Activated naive CD4-positive, alpha-beta T cell treated with anti-CD3 and anti-CD28 coated beads, Interleukin-2, amount 10 ng/mL, durations not matched to agents 7 days and 5 days (primary cell): Measurements from ENCODE around the gene PWWP2A.
A peak's percentile ranks its signal among the peaks of the same experiment; 100 is the strongest.

Experiments used
- CTCF ChIA-PET: fragments of 350-600 bp; sonication (Branson Sonifier 250); formaldehyde crosslinking; loops from one replicate; lab custom pipeline; 2021; ENCODE audit warnings: antibody characterized with exemption; lab: Charles Lee
- DNase-seq: peaks from one replicate; pipeline ENCODE4 v3.0.0-alpha.2; 2020
- H3K27ac Mint-ChIP-seq: one replicate; pipeline ENCODE4 v1.8.0; 2021; ENCODE audit warnings: mild to moderate bottlenecking, moderate library complexity, mixed read lengths
- H3K27me3 Mint-ChIP-seq: one replicate; pipeline ENCODE4 v1.8.0; 2021; ENCODE audit warnings: mild to moderate bottlenecking, mixed read lengths
- H3K36me3 Mint-ChIP-seq: one replicate; pipeline ENCODE4 v1.8.0; 2021; ENCODE audit warnings: mixed read lengths
- H3K4me1 Mint-ChIP-seq: one replicate; pipeline ENCODE4 v1.8.0; 2021; ENCODE audit warnings: mixed read lengths
- H3K4me3 Mint-ChIP-seq: one replicate; pipeline ENCODE4 v1.8.0; 2021; ENCODE audit warnings: mild to moderate bottlenecking, moderate library complexity, mixed read lengths
- H3K9me3 Mint-ChIP-seq: one replicate; pipeline ENCODE4 v1.8.0; 2021; ENCODE audit warnings: mixed read lengths

The PWWP2A gene

GRCh38 chr5:160105686-160106360, 13.4 kb downstream of the PWWP2A start:
- peaks cover 21% of the 10 kb centered on the region for H3K36me3 Mint-ChIP-seq
- no peaks in the 10 kb centered on the region for H3K27me3 Mint-ChIP-seq
- no peak for DNase-seq
- H3K9me3 Mint-ChIP-seq, result no peaks in the 10 kb centered on the region
- peaks cover 2% of the 10 kb centered on the region for H3K4me1 Mint-ChIP-seq
- H3K27ac Mint-ChIP-seq, result no peak overlapping the region
- no peak overlapping the region for H3K4me3 Mint-ChIP-seq
- CTCF ChIA-PET, result no interaction called here

GRCh38 chr5:160097991-160098390, 21.3 kb downstream of the PWWP2A start:
- CTCF ChIA-PET, result no interaction called here
- no peak for DNase-seq
- Mint-ChIP-seq H3K27ac (no peak overlapping the region), H3K4me3 (no peak overlapping the region), H3K4me1 (peaks cover 18% of the 10 kb centered on the region), H3K9me3 (no peaks in the 10 kb centered on the region), H3K27me3 (no peaks in the 10 kb centered on the region), H3K36me3 (peaks cover 29% of the 10 kb centered on the region)

GRCh38 chr5:160096178-160096577, 23.1 kb downstream of the PWWP2A start:
- Mint-ChIP-seq H3K9me3 (no peaks in the 10 kb centered on the region), H3K27me3 (no peaks in the 10 kb centered on the region), H3K36me3 (peaks cover 38% of the 10 kb centered on the region), H3K27ac (no peak overlapping the region), H3K4me3 (no peak overlapping the region), H3K4me1 (peaks cover 22% of the 10 kb centered on the region)
- CTCF ChIA-PET, result no interaction called here
- DNase-seq, result no peak

- Mint-ChIP-seq H3K4me3 (no peak overlapping the region), H3K36me3 (peaks cover 41% of the 10 kb centered on the region), H3K9me3 (no peaks in the 10 kb centered on the region), H3K27me3 (no peaks in the 10 kb centered on the region), H3K27ac (no peak overlapping the region), H3K4me1 (peaks cover 22% of the 10 kb centered on the region)
- CTCF ChIA-PET, result interaction anchor here (0.8 to 1.1 kb wide), 2 partner anchors 12 to 71 kb away, joined by 3 read pairs; no protein-coding TSS in a partner anchor
- no peak for DNase-seq
Measured at GRCh38 chr5:160092960-160093707, 26.1 kb downstream of the PWWP2A start.

GRCh38 chr5:160092514-160092913, 26.7 kb downstream of the PWWP2A start:
- H3K36me3 Mint-ChIP-seq, result peaks cover 41% of the 10 kb centered on the region
- H3K27ac Mint-ChIP-seq, result no peak overlapping the region
- no peaks in the 10 kb centered on the region for H3K9me3 Mint-ChIP-seq
- H3K27me3 Mint-ChIP-seq, result no peaks in the 10 kb centered on the region
- DNase-seq, result no peak
- H3K4me1 Mint-ChIP-seq, result peaks cover 22% of the 10 kb centered on the region
- no peak overlapping the region for H3K4me3 Mint-ChIP-seq
- CTCF ChIA-PET, result interaction anchor here (1.1 kb wide), 1 partner anchor 11 kb away, joined by 3 read pairs; no protein-coding TSS in a partner anchor

- H3K4me3 Mint-ChIP-seq, result no peak overlapping the region
- no peaks in the 10 kb centered on the region for H3K27me3 Mint-ChIP-seq
- H3K9me3 Mint-ChIP-seq, result no peaks in the 10 kb centered on the region
- no peak overlapping the region for H3K27ac Mint-ChIP-seq
- CTCF ChIA-PET, result interaction anchor here (1.9 kb wide), 1 partner anchor 10 kb away, joined by 7 read pairs; no protein-coding TSS in a partner anchor
- DNase-seq, result no peak
- peaks cover 20% of the 10 kb centered on the region for H3K4me1 Mint-ChIP-seq
- H3K36me3 Mint-ChIP-seq, result peaks cover 36% of the 10 kb centered on the region
Measured at GRCh38 chr5:160090059-160090458, 29.2 kb downstream of the PWWP2A start.

GRCh38 chr5:160089531-160089930, 29.7 kb downstream of the PWWP2A start:
- CTCF ChIA-PET, result interaction anchor here (1.9 kb wide), 1 partner anchor 9 kb away, joined by 7 read pairs; no protein-coding TSS in a partner anchor

GRCh38 chr5:160088805-160089204, 30.4 kb downstream of the PWWP2A start:
- peaks cover 12% of the 10 kb centered on the region for H3K4me1 Mint-ChIP-seq
- DNase-seq, result no peak
- H3K36me3 Mint-ChIP-seq, result peaks cover 28% of the 10 kb centered on the region
- no peak overlapping the region for H3K4me3 Mint-ChIP-seq
- no peaks in the 10 kb centered on the region for H3K9me3 Mint-ChIP-seq
- no peak overlapping the region for H3K27ac Mint-ChIP-seq
- no peaks in the 10 kb centered on the region for H3K27me3 Mint-ChIP-seq
- CTCF ChIA-PET, result interaction anchor here (1.9 kb wide), 1 partner anchor 8 kb away, joined by 7 read pairs; no protein-coding TSS in a partner anchor

More at GRCh38 chr5:160089531-160089930, 29.7 kb downstream of the PWWP2A start:
- Mint-ChIP-seq H3K9me3 (no peaks in the 10 kb centered on the region), H3K27me3 (no peaks in the 10 kb centered on the region), H3K4me3 (no peak overlapping the region), H3K27ac (no peak overlapping the region), H3K4me1 (peaks cover 20% of the 10 kb centered on the region), H3K36me3 (peaks cover 34% of the 10 kb centered on the region)
- DNase-seq, result no peak

GRCh38 chr5:160087199-160087598, 32.1 kb downstream of the PWWP2A start:
- Mint-ChIP-seq H3K27me3 (no peaks in the 10 kb centered on the region), H3K27ac (no peak overlapping the region), H3K4me3 (no peak overlapping the region), H3K9me3 (no peaks in the 10 kb centered on the region), H3K4me1 (no peaks in the 10 kb centered on the region), H3K36me3 (peaks cover 14% of the 10 kb centered on the region)
- CTCF ChIA-PET, result no interaction called here
- DNase-seq, result no peak

GRCh38 chr5:160084144-160084543, 35.1 kb downstream of the PWWP2A start:
- H3K27ac Mint-ChIP-seq, result peak overlapping the region; percentile 76
- H3K4me3 Mint-ChIP-seq, result no peak overlapping the region
- DNase-seq, result no peak
- H3K36me3 Mint-ChIP-seq, result peaks cover 1% of the 10 kb centered on the region
- H3K4me1 Mint-ChIP-seq, result no peaks in the 10 kb centered on the region
- no peaks in the 10 kb centered on the region for H3K27me3 Mint-ChIP-seq
- CTCF ChIA-PET, result interaction anchor here (1.3 kb wide), 1 partner anchor 62 kb away, joined by 5 read pairs; no protein-coding TSS in a partner anchor
- H3K9me3 Mint-ChIP-seq, result no peaks in the 10 kb centered on the region

- H3K4me3 Mint-ChIP-seq, result no peak overlapping the region
- no peak for DNase-seq
- no peaks in the 10 kb centered on the region for H3K9me3 Mint-ChIP-seq
- no peaks in the 10 kb centered on the region for H3K27me3 Mint-ChIP-seq
- CTCF ChIA-PET, result no interaction called here
- H3K4me1 Mint-ChIP-seq, result no peaks in the 10 kb centered on the region
- no peak overlapping the region for H3K27ac Mint-ChIP-seq
- H3K36me3 Mint-ChIP-seq, result no peaks in the 10 kb centered on the region
Measured at GRCh38 chr5:160083501-160083900, 35.7 kb downstream of the PWWP2A start.

GRCh38 chr5:160082614-160083500, 36.4 kb downstream of the PWWP2A start:
- DNase-seq, result no peak
- Mint-ChIP-seq H3K4me1 (no peaks in the 10 kb centered on the region), H3K27ac (no peak overlapping the region), H3K9me3 (no peaks in the 10 kb centered on the region), H3K27me3 (no peaks in the 10 kb centered on the region), H3K36me3 (no peaks in the 10 kb centered on the region), H3K4me3 (no peak overlapping the region)
- CTCF ChIA-PET, result no interaction called here

GRCh38 chr5:160081495-160081894, 37.8 kb downstream of the PWWP2A start:
- Mint-ChIP-seq H3K4me3 (no peak overlapping the region), H3K27ac (no peak overlapping the region), H3K9me3 (no peaks in the 10 kb centered on the region), H3K27me3 (no peaks in the 10 kb centered on the region), H3K36me3 (peaks cover 3% of the 10 kb centered on the region), H3K4me1 (no peaks in the 10 kb centered on the region)
- DNase-seq, result no peak
- CTCF ChIA-PET, result interaction anchor here (0.7 to 2.8 kb wide), 11 partner anchors 11 to 310 kb away, joined by 3 to 14 read pairs (median 4); no protein-coding TSS in a partner anchor

GRCh38 chr5:160079753-160080152, 39.5 kb downstream of the PWWP2A start:
- H3K36me3 Mint-ChIP-seq, result peaks cover 6% of the 10 kb centered on the region
- H3K27ac Mint-ChIP-seq, result no peak overlapping the region
- no peak for DNase-seq
- H3K4me1 Mint-ChIP-seq, result no peaks in the 10 kb centered on the region
- H3K9me3 Mint-ChIP-seq, result no peaks in the 10 kb centered on the region
- CTCF ChIA-PET, result interaction anchor here (0.7 to 2.8 kb wide), 3 partner anchors 21 to 266 kb away, joined by 3 to 14 read pairs (median 3); no protein-coding TSS in a partner anchor
- H3K4me3 Mint-ChIP-seq, result no peak overlapping the region
- H3K27me3 Mint-ChIP-seq, result no peaks in the 10 kb centered on the region
